Nephron (organoid): Measurements from ENCODE around the gene HECTD1.
"Not testable (repeated sequence)": the region's sequence is repeated elsewhere in the genome, so short reads cannot be mapped to it uniquely, and the experiment has no call there.

Source experiments
- H3K27ac Mint-ChIP-seq, 3 experiments: 2 replicates each; pipeline ENCODE4 v1.8.0; 2020; ENCODE audit warnings: mixed read lengths in 3 of 3, mild to moderate bottlenecking in 2 of 3, moderate library complexity in 1 of 3
- H3K27me3 Mint-ChIP-seq: 2 replicates; pipeline ENCODE4 v1.8.0; 2021; ENCODE audit warnings: low read depth, mild to moderate bottlenecking, moderate library complexity, mixed read lengths
- H3K36me3 Mint-ChIP-seq: 2 replicates; pipeline ENCODE4 v1.8.0; 2020; ENCODE audit warnings: low read depth, mixed read lengths
- H3K4me1 Mint-ChIP-seq: 2 replicates; pipeline ENCODE4 v1.8.0; 2020; ENCODE audit warnings: mixed read lengths
- H3K4me3 Mint-ChIP-seq, 3 experiments: 2 replicates each; pipeline ENCODE4 v1.8.0; 2020; ENCODE audit warnings: mild to moderate bottlenecking in 3 of 3, mixed read lengths in 3 of 3, moderate library complexity in 2 of 3
- H3K9me3 Mint-ChIP-seq: 2 replicates; pipeline ENCODE4 v1.8.0; 2020; ENCODE audit warnings: mixed read lengths
- CTCF ChIP-seq, 3 experiments: fragments of 200-600 bp; sonication (generic); IDR thresholded peaks; one replicate each; pipeline ENCODE4 v1.5.0; 2021; ENCODE audit warnings: antibody characterized with exemption in 3 of 3; ENCODE audit not compliant: unreplicated experiment in 3 of 3

HECTD1 gene

GRCh38 chr14:31057701-31058364 lies 149.8 kb downstream of the HECTD1 start:
- peaks cover 37% of the 10 kb centered on the region for H3K4me1 Mint-ChIP-seq
- no peaks in the 10 kb centered on the region for H3K27me3 Mint-ChIP-seq
- no peak for TF ChIP-seq CTCF (IDR thresholded peaks at IDR 0.05; ENCODE audit: unreplicated experiment in 3 of 3)
- no peaks in the 10 kb centered on the region for H3K9me3 Mint-ChIP-seq
- peak overlapping the region in 2 of 3 experiments; percentile 4 to 9 for H3K27ac Mint-ChIP-seq
- H3K36me3 Mint-ChIP-seq, result no peaks in the 10 kb centered on the region
- no peak overlapping the region for H3K4me3 Mint-ChIP-seq

GRCh38 chr14:31057035-31057434 lies 150.6 kb downstream of the HECTD1 start:
- H3K36me3 Mint-ChIP-seq, result no peaks in the 10 kb centered on the region
- H3K27ac Mint-ChIP-seq, result no peak overlapping the region
- no peak overlapping the region for H3K4me3 Mint-ChIP-seq
- H3K4me1 Mint-ChIP-seq, result peaks cover 37% of the 10 kb centered on the region
- no peaks in the 10 kb centered on the region for H3K27me3 Mint-ChIP-seq
- no peak for TF ChIP-seq CTCF (IDR thresholded peaks at IDR 0.05; ENCODE audit: unreplicated experiment in 3 of 3)
- H3K9me3 Mint-ChIP-seq, result no peaks in the 10 kb centered on the region

DNA sequence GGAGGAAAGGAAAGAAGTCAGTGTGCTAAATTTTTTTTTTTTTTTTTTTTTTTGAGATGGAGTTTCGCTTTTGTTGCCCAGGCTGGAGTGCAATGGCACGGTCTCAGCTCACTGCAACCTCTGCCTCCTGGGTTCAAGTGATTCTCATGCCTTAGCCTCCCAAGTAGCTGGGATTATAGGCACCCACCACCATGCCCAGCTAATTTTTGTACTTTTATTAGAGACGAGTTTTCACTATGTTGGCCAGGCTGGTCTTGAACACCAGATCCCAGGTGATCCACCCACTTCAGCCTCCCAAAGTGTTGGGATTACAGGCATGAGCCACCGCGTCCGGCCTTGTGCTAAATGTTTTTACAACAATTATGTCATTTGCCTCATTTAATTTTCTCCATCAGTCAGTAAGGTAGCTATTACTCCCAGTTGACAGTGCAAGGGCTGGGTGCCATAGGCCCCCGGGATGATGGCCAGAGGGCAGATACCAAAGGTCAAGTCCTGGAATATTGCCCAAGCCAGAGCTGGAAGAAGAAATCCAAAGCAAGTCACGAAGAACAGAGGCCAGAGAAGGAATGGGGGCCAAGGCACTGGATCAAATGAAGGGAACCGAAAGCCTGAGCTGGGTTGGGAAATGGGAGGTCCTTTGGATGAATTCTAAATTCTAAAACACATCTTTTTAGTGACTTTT lies 154.5 kb downstream of the HECTD1 start:
- H3K27me3 Mint-ChIP-seq, H3K36me3 Mint-ChIP-seq, H3K9me3 Mint-ChIP-seq, H3K4me3 Mint-ChIP-seq: not testable (repeated sequence)
- H3K27ac Mint-ChIP-seq, result peak overlapping the region in 1 of 3 experiments; percentile 20
- H3K4me1 Mint-ChIP-seq, result peaks cover 13% of the 10 kb centered on the region

DNA sequence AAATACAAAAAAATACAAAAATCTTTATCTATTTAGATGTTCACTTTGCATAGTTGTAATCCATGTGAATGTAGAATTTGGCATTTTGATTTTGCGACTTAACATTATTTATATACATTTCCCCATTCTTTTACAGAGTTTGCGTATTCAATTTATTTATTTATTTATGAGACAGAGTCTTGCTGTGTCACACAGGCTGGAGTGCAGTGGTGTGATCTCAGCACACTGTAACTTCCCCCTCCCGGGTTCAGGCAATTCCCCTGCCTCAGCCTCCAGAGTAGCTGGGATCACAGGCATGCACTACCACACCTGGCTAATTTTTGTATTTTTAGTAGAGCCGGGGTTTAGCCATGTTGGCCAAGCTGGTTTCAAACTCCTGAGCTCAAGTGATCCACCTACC lies 156.1 kb downstream of the HECTD1 start:
- Mint-ChIP-seq H3K9me3 (no peaks in the 10 kb centered on the region), H3K27me3 (no peaks in the 10 kb centered on the region), H3K36me3 (peaks cover 4% of the 10 kb centered on the region), H3K4me3 (no peak overlapping the region), H3K27ac (no peak overlapping the region), H3K4me1 (peaks cover 4% of the 10 kb centered on the region)
- TF ChIP-seq CTCF (IDR thresholded peaks at IDR 0.05; ENCODE audit: unreplicated experiment in 3 of 3), result no peak

- Mint-ChIP-seq H3K27me3 (no peaks in the 10 kb centered on the region), H3K4me1 (peaks cover 4% of the 10 kb centered on the region), H3K4me3 (no peak overlapping the region), H3K36me3 (peaks cover 4% of the 10 kb centered on the region), H3K27ac (no peak overlapping the region), H3K9me3 (no peaks in the 10 kb centered on the region)
- TF ChIP-seq CTCF (IDR thresholded peaks at IDR 0.05; ENCODE audit: unreplicated experiment in 3 of 3), result no peak
Observed at GRCh38 chr14:31051023-31051422, 156.6 kb downstream of the HECTD1 start.
